GM23248 (cell line): ENCODE data around the gene WASHC2C.
"Not testable (repeated sequence)": the region's sequence is repeated elsewhere in the genome, so short reads cannot be mapped to it uniquely, and the experiment has no call there.

Source experiments
- EZH2 ChIP-seq: fragments of 200-600 bp; sonication (generic); IDR thresholded peaks from 2 replicates; pipeline ENCODE4 v1.6.1; 2018; ENCODE audit warnings: antibody characterized with exemption, mild to moderate bottlenecking; ENCODE audit not compliant: insufficient read depth, poor library complexity, severe bottlenecking
- EZH2phosphoT487 ChIP-seq: fragments of 200-600 bp; sonication (generic); IDR thresholded peaks from 2 replicates; pipeline ENCODE4 v1.6.1; 2018; ENCODE audit warnings: antibody characterized with exemption, moderate library complexity, mild to moderate bottlenecking, low read depth; ENCODE audit not compliant: insufficient read depth

DNA sequence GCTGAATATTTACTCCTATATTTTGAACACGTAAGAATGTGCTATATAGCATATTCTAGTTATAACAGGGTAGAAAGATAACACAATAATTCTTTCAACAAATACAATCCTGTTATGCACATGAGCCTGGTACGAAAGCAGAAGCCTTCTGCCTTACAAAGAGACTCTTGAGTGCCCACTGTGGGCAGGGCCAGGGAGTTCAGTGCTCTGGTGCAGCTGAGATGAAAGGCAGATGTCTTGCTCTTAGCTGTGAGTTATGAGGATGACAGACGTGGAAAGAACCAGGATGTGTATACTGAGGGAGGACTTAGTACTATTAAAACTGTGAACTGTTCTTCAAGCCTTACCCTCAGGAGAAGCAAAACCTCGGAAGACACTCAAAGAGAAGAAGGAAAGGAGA, 24.1 kb downstream of the WASHC2C start:
- TF ChIP-seq EZH2phosphoT487, EZH2: not testable (repeated sequence)
